ENCODE results near the gene WNT8B. TPM values are rescaled to one million over a fixed set of nuclear protein-coding genes. Genes with fewer than 3 reads are reported as not detected.
A peak's percentile ranks its signal among the peaks of the same experiment; 100 is the strongest.

WNT8B gene
- total RNA-seq, 4 donors from 2014 or later = not detected

DNA sequence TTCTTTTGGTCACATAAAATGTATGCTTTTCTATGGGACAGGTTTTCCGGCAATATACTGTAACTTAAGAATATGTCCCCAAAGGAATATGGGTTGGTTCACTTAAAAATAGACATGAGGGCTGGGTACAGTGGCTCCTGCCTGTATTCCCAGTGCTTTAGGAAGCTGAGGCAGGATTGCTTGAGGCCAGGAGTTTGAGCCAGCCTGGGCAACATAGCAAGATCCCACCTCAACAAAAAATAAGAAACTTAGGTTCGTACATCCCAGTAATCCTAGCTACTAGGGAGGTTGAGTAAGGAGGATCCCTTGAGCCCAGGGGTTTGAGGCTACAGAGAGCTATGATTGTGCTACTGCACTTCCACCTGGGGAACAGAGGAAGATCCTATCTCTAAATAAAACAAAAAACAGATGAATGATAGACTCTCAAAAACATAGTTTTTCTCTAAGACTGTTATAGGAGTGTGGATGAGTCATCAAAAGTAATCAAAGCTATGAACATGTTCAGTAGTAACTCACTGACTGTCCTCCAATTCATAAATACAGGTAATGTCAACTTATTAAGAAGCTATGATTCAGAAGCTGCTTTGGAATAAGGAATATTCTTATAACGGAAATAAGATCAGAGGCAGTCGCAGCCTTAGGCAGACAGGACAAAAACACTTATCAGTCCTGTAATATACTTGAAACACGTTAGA is 59.4 kb downstream of the WNT8B start:
- intact Hi-C loops (cut with DNase I) = no loop called here
- 68 to 69% methylated on average over 5 of the region's 5 CpGs for WGBS, 2 donors
- peaks cover 0 to 12% (median 0%) of the 10 kb centered on the region in 4 donors for H3K27me3 ChIP-seq
- no peak for TF ChIP-seq POLR2A (IDR thresholded peaks at IDR 0.05)
- TF ChIP-seq, protein P1, sequence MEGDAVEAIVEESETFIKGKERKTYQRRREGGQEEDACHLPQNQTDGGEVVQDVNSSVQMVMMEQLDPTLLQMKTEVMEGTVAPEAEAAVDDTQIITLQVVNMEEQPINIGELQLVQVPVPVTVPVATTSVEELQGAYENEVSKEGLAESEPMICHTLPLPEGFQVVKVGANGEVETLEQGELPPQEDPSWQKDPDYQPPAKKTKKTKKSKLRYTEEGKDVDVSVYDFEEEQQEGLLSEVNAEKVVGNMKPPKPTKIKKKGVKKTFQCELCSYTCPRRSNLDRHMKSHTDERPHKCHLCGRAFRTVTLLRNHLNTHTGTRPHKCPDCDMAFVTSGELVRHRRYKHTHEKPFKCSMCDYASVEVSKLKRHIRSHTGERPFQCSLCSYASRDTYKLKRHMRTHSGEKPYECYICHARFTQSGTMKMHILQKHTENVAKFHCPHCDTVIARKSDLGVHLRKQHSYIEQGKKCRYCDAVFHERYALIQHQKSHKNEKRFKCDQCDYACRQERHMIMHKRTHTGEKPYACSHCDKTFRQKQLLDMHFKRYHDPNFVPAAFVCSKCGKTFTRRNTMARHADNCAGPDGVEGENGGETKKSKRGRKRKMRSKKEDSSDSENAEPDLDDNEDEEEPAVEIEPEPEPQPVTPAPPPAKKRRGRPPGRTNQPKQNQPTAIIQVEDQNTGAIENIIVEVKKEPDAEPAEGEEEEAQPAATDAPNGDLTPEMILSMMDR (IDR thresholded peaks at IDR 0.05) = no peak
- H3K4me3 ChIP-seq = no peak overlapping the region
- no peak for DNase-seq
- peaks cover 6 to 20% (median 10%) of the 10 kb centered on the region in 3 donors for H3K4me1 ChIP-seq
- peaks cover 7 to 48% (median 13%) of the 10 kb centered on the region in 3 donors for H3K36me3 ChIP-seq
- H3K9me3 ChIP-seq = no peaks in the 10 kb centered on the region
- H3K27ac ChIP-seq = no peak overlapping the region

DNA sequence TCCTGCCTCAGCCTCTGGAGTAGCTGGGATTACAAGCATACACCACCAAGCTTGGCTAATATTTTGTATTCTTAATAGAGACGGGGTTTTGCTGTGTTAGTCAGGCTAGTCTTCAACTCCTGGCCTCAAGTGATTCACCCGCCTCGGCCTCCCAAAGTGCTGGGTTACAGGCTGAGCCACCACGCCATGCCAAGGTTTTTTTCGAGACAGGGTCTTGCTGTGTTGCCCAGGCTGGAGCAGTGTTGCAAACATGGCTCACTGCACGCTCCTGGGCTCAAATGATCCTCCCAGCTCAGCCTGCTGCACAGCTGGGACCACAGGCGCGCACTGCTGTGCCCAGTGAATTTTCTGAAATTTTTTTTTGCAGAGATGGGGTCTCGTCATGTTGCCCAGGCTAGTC is 60.1 kb downstream of the WNT8B start:
- Histone ChIP-seq H3K36me3 (peaks cover 7 to 55% (median 13%) of the 10 kb centered on the region in 3 donors), H3K9me3 (no peaks in the 10 kb centered on the region), H3K4me1 (peaks cover 10 to 27% (median 10%) of the 10 kb centered on the region in 3 donors), H3K4me3 (no peak overlapping the region), H3K27ac (no peak overlapping the region), H3K27me3 (peaks cover 0 to 12% (median 0%) of the 10 kb centered on the region in 4 donors)
- WGBS, 2 donors = 90 to 92% methylated on average over 2 to 7 of the region's 9 CpGs
- TF ChIP-seq, protein P1 (IDR thresholded peaks at IDR 0.05) = no peak
- TF ChIP-seq POLR2A (IDR thresholded peaks at IDR 0.05) = no peak
- no peak for DNase-seq
- intact Hi-C loops (cut with DNase I) = no loop called here

DNA sequence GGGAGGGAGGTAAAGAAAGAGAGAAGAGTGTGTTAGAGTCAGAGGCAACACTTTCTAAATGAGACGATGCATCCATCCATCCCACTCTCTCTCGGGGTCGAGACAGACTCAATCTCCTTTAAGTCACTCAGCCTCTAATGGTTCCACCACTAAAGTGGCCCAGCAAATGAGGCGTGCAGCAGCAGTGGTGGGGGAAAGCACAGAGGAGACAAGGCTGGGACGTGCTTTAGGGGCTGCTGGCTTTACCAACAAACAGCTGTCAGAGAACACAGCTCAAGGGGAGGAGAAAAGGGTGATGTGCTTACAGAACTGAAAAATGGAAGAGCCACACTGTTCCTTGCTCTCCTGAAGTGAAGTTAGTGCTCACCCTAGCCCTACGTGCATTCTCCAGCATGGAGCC is 61.4 kb downstream of the WNT8B start:
- TF ChIP-seq POLR2A (IDR thresholded peaks at IDR 0.05) = no peak
- TF ChIP-seq, protein P1 (IDR thresholded peaks at IDR 0.05) = no peak
- Histone ChIP-seq H3K9me3 (no peaks in the 10 kb centered on the region), H3K27ac (no peak overlapping the region), H3K27me3 (peaks cover 0 to 10% (median 0%) of the 10 kb centered on the region in 4 donors), H3K4me1 (peaks cover 13 to 32% (median 14%) of the 10 kb centered on the region in 3 donors), H3K4me3 (no peak overlapping the region), H3K36me3 (peaks cover 7 to 55% (median 13%) of the 10 kb centered on the region in 3 donors)
- 81 to 94% methylated on average over 6 of the region's 6 CpGs for WGBS, 2 donors
- intact Hi-C loops (cut with DNase I) = no loop called here
- DNase-seq = no peak

DNA sequence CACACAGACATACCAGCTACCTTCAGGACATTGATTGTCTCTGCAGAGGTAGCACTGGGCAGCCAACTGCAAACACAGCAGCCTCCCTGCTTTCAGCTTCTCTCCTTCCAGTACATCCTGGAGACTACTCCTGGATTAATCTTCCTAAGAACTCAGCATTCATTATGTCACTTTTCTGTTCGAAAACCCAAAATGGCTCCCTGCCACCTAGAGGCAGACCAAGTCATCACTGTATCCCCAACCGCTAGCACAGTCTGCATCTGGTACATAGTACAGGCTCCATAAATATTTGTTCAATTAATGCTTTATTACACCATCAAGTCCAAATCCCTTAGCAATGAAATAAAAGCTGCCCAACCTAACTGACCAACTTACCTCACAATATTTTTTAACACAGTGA is 61.8 kb downstream of the WNT8B start:
- intact Hi-C loops (cut with DNase I) = no loop called here
- Histone ChIP-seq H3K4me1 (peaks cover 8 to 29% (median 11%) of the 10 kb centered on the region in 3 donors), H3K4me3 (no peak overlapping the region), H3K27me3 (peaks cover 0 to 6% (median 0%) of the 10 kb centered on the region in 4 donors), H3K36me3 (peaks cover 7 to 55% (median 13%) of the 10 kb centered on the region in 3 donors), H3K27ac (no peak overlapping the region), H3K9me3 (no peaks in the 10 kb centered on the region)
- 79 to 83% methylated on average over 2 of the region's 2 CpGs for WGBS, 2 donors
- DNase-seq = no peak
- TF ChIP-seq POLR2A (IDR thresholded peaks at IDR 0.05) = no peak
- TF ChIP-seq, protein P1 (IDR thresholded peaks at IDR 0.05) = no peak

DNA sequence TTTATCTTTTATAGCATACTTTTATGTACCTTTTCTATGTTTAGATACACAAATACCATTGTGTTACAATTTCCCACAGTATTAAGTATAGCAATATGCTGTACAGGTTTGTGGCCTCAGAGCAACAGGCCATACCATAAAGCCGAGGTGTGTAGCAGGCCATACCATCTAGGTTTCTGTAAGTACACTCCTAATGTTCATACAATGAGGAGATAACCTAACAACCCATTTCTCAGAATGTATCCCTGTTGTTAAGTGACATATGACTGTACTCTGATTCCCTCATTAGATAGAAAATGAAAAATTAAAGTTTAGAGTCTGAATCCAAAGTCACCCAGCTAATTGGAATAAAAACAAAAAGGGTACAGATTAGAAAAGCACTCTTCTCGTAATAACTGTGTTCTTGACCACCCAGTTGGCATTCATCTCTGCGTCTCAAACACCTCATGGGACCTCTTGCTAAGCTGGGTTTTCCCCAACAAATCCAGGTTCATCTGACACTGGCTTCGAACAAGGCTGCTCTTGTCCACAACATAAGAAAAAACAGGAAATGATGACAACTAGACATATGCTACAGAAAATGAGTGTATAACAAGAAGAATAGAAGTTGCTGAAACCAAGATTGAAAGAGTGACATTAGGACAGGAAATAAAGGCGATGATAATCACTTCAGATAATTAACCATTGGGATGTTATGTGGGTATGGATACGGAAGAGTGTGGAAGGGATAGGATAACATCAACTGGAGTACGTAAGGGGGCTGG is 65.5 kb downstream of the WNT8B start:
- peaks cover 7 to 31% (median 11%) of the 10 kb centered on the region in 3 donors for H3K4me1 ChIP-seq
- H3K27me3 ChIP-seq = no peaks in the 10 kb centered on the region
- H3K9me3 ChIP-seq = no peaks in the 10 kb centered on the region
- no peak for DNase-seq
- WGBS, 2 donors = 32 to 41% methylated on average over 6 to 7 of the region's 7 CpGs
- peaks cover 7 to 46% (median 13%) of the 10 kb centered on the region in 3 donors for H3K36me3 ChIP-seq
- H3K4me3 ChIP-seq = peak overlapping the region; percentile 81 to 94 (median 86)
- TF ChIP-seq POLR2A (IDR thresholded peaks at IDR 0.05) = no peak
- TF ChIP-seq, protein P1 (IDR thresholded peaks at IDR 0.05) = no peak
- peak overlapping the region in 3 of 4 donors; percentile 82 to 92 (median 89) for H3K27ac ChIP-seq
- intact Hi-C loops (cut with DNase I) = no loop called here

All from esophagus squamous epithelium (tissue), 5 donors.